HCT116 (cell line): ENCODE data around the gene USP36. TPM values are rescaled to one million over a fixed set of nuclear protein-coding genes. Genes with fewer than 3 reads are reported as not detected.

ENCODE experiments used
- ATAC-seq: fragments of 200-7000 bp; cut with Tn5 transposase; 2 replicates; pipeline ENCODE4 v1.9.1; 2020; ENCODE audit warnings: mild to moderate bottlenecking, moderate library complexity
- BruUV-seq: library from RNA; stranded (reverse); fragments of 400-500 nt; replicated peaks from 2 replicates; lab custom pipeline; 2021; lab: Mats Ljungman, UMichigan
- CTCF ChIA-PET: fragments of 300-600 bp; sonication (Branson Sonifier 250); formaldehyde crosslinking; loops from one replicate; lab custom pipeline; 2021; ENCODE audit warnings: antibody characterized with exemption; lab: Charles Lee
- POLR2A ChIA-PET: fragments of 300-600, 350-600 bp; sonication (Branson Sonifier 250); formaldehyde crosslinking; loops from one replicate; lab custom pipeline; 2021; ENCODE audit warnings: antibody characterized with exemption; lab: Charles Lee
- RAD21 ChIA-PET, 2 experiments: fragments of 300-600 bp; sonication (Branson Sonifier 250); formaldehyde crosslinking; loops; one replicate each; lab custom pipeline; 2023; ENCODE audit warnings: low total read pairs in 2 of 2; ENCODE audit not compliant: uncharacterized antibody in 2 of 2, unreplicated experiment in 2 of 2, low non-redundant PET in 1 of 2; lab: Charles Lee
- DNase-seq: peaks from one replicate; pipeline ENCODE4 v3.0.0-alpha.2; 2010; ENCODE audit warnings: low read depth, low spot score
- H2AFZ ChIP-seq: fragments of 200-600 bp; shearing (Covaris generic), sonication (generic); 2 replicates; pipeline ENCODE4 v1.6.1; 2017; ENCODE audit warnings: low read depth, mixed run types, mixed read lengths, antibody characterized with exemption, low read length; ENCODE audit not compliant: poor library complexity, severe bottlenecking
- H3K27ac ChIP-seq: 2 replicates; pipeline ENCODE4 v1.5.1; 2012; ENCODE audit warnings: low read depth, low read length
- H3K27me3 ChIP-seq: fragments of 200-600 bp; sonication (generic); 2 replicates; pipeline ENCODE4 v1.6.1; 2016; ENCODE audit warnings: mixed run types, low read length, mixed read lengths; ENCODE audit not compliant: insufficient read depth
- H3K36me3 ChIP-seq, 2 experiments: fragments of 200-500 bp in 1 of 2; fragments of 200-600 bp in 1 of 2; sonication (Bioruptor generic) in 1 of 2; sonication (generic) in 1 of 2; 2 replicates each; pipeline versions ENCODE4 v1.5.1 to v1.6.1; 2014 to 2016; ENCODE audit warnings: low read length in 2 of 2, inconsistent platforms in 1 of 2, mixed read lengths in 1 of 2, mixed run types in 1 of 2; ENCODE audit not compliant: insufficient read depth in 2 of 2, control insufficient read depth in 1 of 2
- H3K4me1 ChIP-seq, 2 experiments: fragments of 200-600 bp in 1 of 2; sonication (generic) in 1 of 2; 2 replicates each; pipeline versions ENCODE4 v1.5.1 to v1.6.1; 2012 to 2017; ENCODE audit warnings: low read length in 2 of 2, inconsistent platforms in 1 of 2, mild to moderate bottlenecking in 1 of 2, mixed read lengths in 1 of 2, mixed run types in 1 of 2, moderate library complexity in 1 of 2; ENCODE audit not compliant: insufficient read depth in 2 of 2, control insufficient read depth in 1 of 2
- H3K4me2 ChIP-seq: fragments of 200-600 bp; sonication (generic); 2 replicates; pipeline ENCODE4 v1.6.1; 2017; ENCODE audit warnings: mixed run types, low read length, mixed read lengths
- H3K4me3 ChIP-seq, 2 experiments: fragments of 200-600 bp in 1 of 2; sonication (generic) in 1 of 2; replicated peaks in 1 of 2; 2 replicates each; pipeline ENCODE4 v1.5.1; 2011 to 2016; ENCODE audit warnings: low read length in 2 of 2, control low read depth in 1 of 2, low read depth in 1 of 2, mild to moderate bottlenecking in 1 of 2, mixed read lengths in 1 of 2, mixed run types in 1 of 2
- H3K79me2 ChIP-seq: fragments of 200-600 bp; sonication (generic); 2 replicates; pipeline ENCODE4 v1.6.1; 2017; ENCODE audit warnings: mild to moderate bottlenecking, mixed run types, low read length, moderate library complexity, mixed read lengths; ENCODE audit not compliant: insufficient read depth
- H3K9ac ChIP-seq: fragments of 200-600 bp; sonication (generic); 2 replicates; pipeline ENCODE4 v1.6.1; 2016; ENCODE audit warnings: low read length, mixed read lengths
- H3K9me2 ChIP-seq: fragments of 200-600 bp; sonication (generic), shearing (Covaris generic); 2 replicates; pipeline ENCODE4 v1.6.1; 2017; ENCODE audit warnings: mixed run types, mild to moderate bottlenecking, moderate library complexity; ENCODE audit not compliant: insufficient read depth
- H3K9me3 ChIP-seq, 2 experiments: fragments of 200-500 bp in 1 of 2; fragments of 200-600 bp in 1 of 2; sonication (Bioruptor generic) in 1 of 2; sonication (generic) in 1 of 2; 2 replicates each; pipeline ENCODE4 v1.6.1; 2014 to 2017; ENCODE audit warnings: low read length in 2 of 2, mixed read lengths in 2 of 2, inconsistent platforms in 1 of 2, low read depth in 1 of 2, mild to moderate bottlenecking in 1 of 2, mixed run types in 1 of 2, moderate library complexity in 1 of 2; ENCODE audit not compliant: control insufficient read depth in 1 of 2, insufficient read depth in 1 of 2
- H4K20me1 ChIP-seq: fragments of 200-600 bp; sonication (generic), shearing (Covaris generic); 2 replicates; pipeline ENCODE4 v1.6.1; 2017; ENCODE audit warnings: mixed run types, mild to moderate bottlenecking, moderate library complexity; ENCODE audit not compliant: insufficient read depth
- CBX3 ChIP-seq: IDR thresholded peaks from 2 replicates; pipeline ENCODE4 v1.6.1; 2012; ENCODE audit warnings: low read depth
- CTCF ChIP-seq, 3 experiments: fragments of 200-600 bp in 1 of 3; sonication (generic) in 1 of 3; IDR thresholded peaks in 2 of 3; conservative IDR thresholded peaks in 1 of 3; 2 replicates each; pipeline ENCODE4 v1.5.1; 2012 to 2017; ENCODE audit warnings: low read depth in 2 of 3, low read length in 2 of 3, antibody characterized with exemption in 1 of 3, borderline replicate concordance in 1 of 3, control low read depth in 1 of 3, mild to moderate bottlenecking in 1 of 3, mixed read lengths in 1 of 3, mixed run types in 1 of 3, moderate library complexity in 1 of 3; ENCODE audit not compliant: insufficient read depth in 1 of 3
- EGR1 ChIP-seq: IDR thresholded peaks from 2 replicates; pipeline ENCODE4 v1.6.1; 2012; ENCODE audit warnings: low read depth
- ELF1 ChIP-seq: IDR thresholded peaks from 2 replicates; pipeline ENCODE4 v1.6.1; 2012; ENCODE audit warnings: low read depth, borderline replicate concordance
- EZH2 ChIP-seq: fragments of 200-600 bp; sonication (generic); IDR thresholded peaks from 2 replicates; pipeline ENCODE4 v1.6.1; 2017; ENCODE audit warnings: antibody characterized with exemption, mixed run types
- MAX ChIP-seq: IDR thresholded peaks from 2 replicates; pipeline ENCODE4 v1.6.1; 2012
- POLR2A ChIP-seq: IDR thresholded peaks from 2 replicates; pipeline ENCODE4 v1.7.0; 2011; ENCODE audit warnings: borderline replicate concordance; ENCODE audit not compliant: insufficient read depth, insufficient read length; ENCODE audit errors: extremely low read depth
- SIN3A ChIP-seq: IDR thresholded peaks from 2 replicates; pipeline ENCODE4 v1.6.1; 2012; ENCODE audit warnings: low read depth
- TCF7L2 ChIP-seq: IDR thresholded peaks from 2 replicates; pipeline ENCODE4 v1.7.0; 2011; ENCODE audit warnings: borderline replicate concordance, inconsistent platforms; ENCODE audit not compliant: insufficient read depth, insufficient read length; ENCODE audit errors: extremely low read depth
- ZBTB33 ChIP-seq: IDR thresholded peaks from 2 replicates; pipeline ENCODE4 v1.6.1; 2011; ENCODE audit warnings: mild to moderate bottlenecking, low read length, moderate library complexity; ENCODE audit not compliant: insufficient replicate concordance; ENCODE audit errors: extremely low read depth
- ZFX ChIP-seq: fragments of 450-650 bp; IDR thresholded peaks from 2 replicates; pipeline ENCODE4 v1.6.1; 2017
- ZNF274 ChIP-seq: fragments of 200-500 bp; sonication (Bioruptor generic); IDR thresholded peaks from 2 replicates; pipeline ENCODE4 v1.6.1; 2014; ENCODE audit warnings: mild to moderate bottlenecking, low read depth, low read length, inconsistent platforms
- intact Hi-C: fragments of 100-400 bp; cut with micrococcal nuclease; formaldehyde crosslinking; loops from 2 replicates; pipeline ENCODE4 v1.10.0; 2022
- total RNA-seq: library from RNA; stranded (reverse); gene quantifications from one replicate; pipeline ENCODE4 v1.2.1, GENCODE V29; 2021; ENCODE audit not compliant: unreplicated experiment

The USP36 gene
- total RNA-seq, 1 experiment from 2014 or later = 104 TPM

- no TSS peak for BruUV-seq
- Histone ChIP-seq H3K79me2 (peaks cover 66% of the 10 kb centered on the region), H3K9me2 (no peaks in the 10 kb centered on the region), H3K9ac (no peak overlapping the region), H3K4me3 (no peak overlapping the region), H3K4me2 (no peak overlapping the region), H2AFZ (no peak overlapping the region), H4K20me1 (peaks cover 12% of the 10 kb centered on the region; the same call in 1 of the 2 replicates), H3K27me3 (no peaks in the 10 kb centered on the region), H3K9me3 (no peaks in the 10 kb centered on the region), H3K4me1 (no peaks in the 10 kb centered on the region), H3K36me3 (peaks cover 77 to 92% of the 10 kb centered on the region in 2 experiments)
- ChIA-PET RAD21 (no interaction called here), CTCF (no interaction called here), POLR2A (interaction anchor here (0.9 kb wide), 1 partner anchor 9 kb away, joined by 3 read pairs; no protein-coding TSS in a partner anchor)
- ATAC-seq = no peak
- no peak for DNase-seq
- TF ChIP-seq EGR1 (no peak), CTCF (IDR thresholded peaks at IDR 0.05 in 2 of 3, conservative IDR thresholded peaks at IDR 0.05 in 1 of 3; ENCODE audit: borderline replicate concordance in 1 of 3, insufficient read depth in 1 of 3, low read depth in 2 of 3, low read length in 2 of 3) (peak in 2 of 3 experiments; percentile 37 to 72; a peak in 4 of 6 replicates), MAX (no peak), CBX3 (0 out of 2 replicates have a peak, but pooled peaks have one; percentile 11)
- TF ChIP-seq, all 23 proteins: peak for 2
- no peak overlapping the region for H3K27ac ChIP-seq
- intact Hi-C loops = no loop called here
These were observed 17.1 kb downstream of the USP36 start for GRCh38 chr17:78823282-78824046.

GRCh38 chr17:78822552-78822951 lies 18.1 kb downstream of the USP36 start:
- ATAC-seq = no peak
- TF ChIP-seq ZBTB33 = no peak
- TF ChIP-seq SIN3A = no peak
- no peak for TF ChIP-seq ELF1
- TF ChIP-seq EZH2 = no peak
- TF ChIP-seq CBX3 = no peak
- no peak for TF ChIP-seq ZFX
- TF ChIP-seq ZNF274 = no peak
- no peak for TF ChIP-seq TCF7L2
- TF ChIP-seq POLR2A = no peak

More at GRCh38 chr17:78822552-78822951, 18.1 kb downstream of the USP36 start:
- H3K9me2 ChIP-seq = no peaks in the 10 kb centered on the region
- RAD21 ChIA-PET = no interaction called here
- BruUV-seq = no TSS peak
- peaks cover 62% of the 10 kb centered on the region for H3K79me2 ChIP-seq
- no peaks in the 10 kb centered on the region for H3K4me1 ChIP-seq
- H3K27me3 ChIP-seq = no peaks in the 10 kb centered on the region
- CTCF ChIA-PET = no interaction called here
- peaks cover 78 to 92% of the 10 kb centered on the region in 2 experiments for H3K36me3 ChIP-seq
- no peak overlapping the region for H3K9ac ChIP-seq
- intact Hi-C loops = no loop called here
- no peak overlapping the region for H2AFZ ChIP-seq
- no peak for DNase-seq
- H3K9me3 ChIP-seq = no peaks in the 10 kb centered on the region
- no peak overlapping the region for H3K4me3 ChIP-seq
- POLR2A ChIA-PET = interaction anchor here (0.6 to 0.9 kb wide), 2 partner anchors 10 to 25 kb away, joined by 3 to 4 read pairs; no protein-coding TSS in a partner anchor
- peaks cover 12% of the 10 kb centered on the region; the same call in 1 of the 2 replicates for H4K20me1 ChIP-seq
- H3K4me2 ChIP-seq = no peak overlapping the region
- H3K27ac ChIP-seq = no peak overlapping the region
